ENCODE data around the gene LMBRD1. TPM values are rescaled to one million over a fixed set of nuclear protein-coding genes. Genes with fewer than 3 reads are reported as not detected.
"Not testable (repeated sequence)": the region's sequence is repeated elsewhere in the genome, so short reads cannot be mapped to it uniquely, and the experiment has no call there.

The LMBRD1 gene
- polyA plus RNA-seq, 1 donor (not counting 4 experiments of a cell fraction or from before 2014, with no cell fraction given) = 30.1 TPM

DNA sequence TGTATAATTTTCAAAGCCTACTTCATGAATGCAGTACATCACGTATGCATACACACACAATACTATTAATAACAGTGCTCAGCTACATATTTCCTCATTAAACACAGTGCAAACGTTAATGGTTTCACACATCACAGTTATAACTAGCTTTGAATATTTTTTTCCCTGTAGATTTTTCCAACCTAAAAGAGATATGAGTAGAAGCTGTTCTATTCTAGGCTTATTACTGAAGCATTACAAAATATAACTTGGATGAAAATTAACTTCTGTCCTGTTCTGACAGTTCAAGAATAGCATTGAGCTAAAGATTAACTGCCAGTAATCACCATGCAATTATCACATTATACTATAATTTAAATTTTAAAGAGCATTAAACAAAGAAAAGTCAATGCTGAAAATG is 6.2 kb downstream of the LMBRD1 start:
- no peak overlapping the region for H2AFZ ChIP-seq (ENCODE audit: control insufficient read depth, low read length)
- H3K9me1 ChIP-seq (ENCODE audit: control insufficient read depth, extremely low read depth, insufficient read depth, low read length) = no peaks in the 10 kb centered on the region
- H3K27ac ChIP-seq (ENCODE audit: control insufficient read depth, insufficient read depth, low read length) = no peak overlapping the region
- H3K9ac ChIP-seq (ENCODE audit: control insufficient read depth, extremely low read depth, insufficient read depth, low read length) = no peak overlapping the region
- dilution Hi-C loops (cut with MboI; ENCODE audit: extremely low pct_ligation_motif_present, low sequenced_read_pairs) = no loop called here
- FAIRE-seq (no peak), DNase-seq (ENCODE audit: low read depth, low spot score) (no peak)
- no peaks in the 10 kb centered on the region for H3K9me3 ChIP-seq (ENCODE audit: control insufficient read depth, low read depth, low read length)
- no peak overlapping the region for H3K4me3 ChIP-seq (ENCODE audit: control insufficient read depth in 2 of 3, extremely low read depth in 1 of 3, insufficient read depth in 2 of 3, low read depth in 1 of 3, low read length in 3 of 3)
- peaks cover 12% of the 10 kb centered on the region for H3K4me1 ChIP-seq (ENCODE audit: control insufficient read depth, extremely low read depth, insufficient read depth, low read length)
- no peak overlapping the region for H3K4me2 ChIP-seq (ENCODE audit: control insufficient read depth, extremely low read depth, insufficient read depth, low read depth, low read length)
- no peaks in the 10 kb centered on the region for H3K27me3 ChIP-seq (ENCODE audit: control insufficient read depth, extremely low read depth, insufficient read depth, low read length)
- H3K79me2 ChIP-seq (ENCODE audit: control insufficient read depth, insufficient read depth, low read length) = peaks cover 12% of the 10 kb centered on the region
- TF ChIP-seq EZH2 (IDR thresholded peaks at IDR 0.05; ENCODE audit: low read length) = no peak
- TF ChIP-seq, protein P1, sequence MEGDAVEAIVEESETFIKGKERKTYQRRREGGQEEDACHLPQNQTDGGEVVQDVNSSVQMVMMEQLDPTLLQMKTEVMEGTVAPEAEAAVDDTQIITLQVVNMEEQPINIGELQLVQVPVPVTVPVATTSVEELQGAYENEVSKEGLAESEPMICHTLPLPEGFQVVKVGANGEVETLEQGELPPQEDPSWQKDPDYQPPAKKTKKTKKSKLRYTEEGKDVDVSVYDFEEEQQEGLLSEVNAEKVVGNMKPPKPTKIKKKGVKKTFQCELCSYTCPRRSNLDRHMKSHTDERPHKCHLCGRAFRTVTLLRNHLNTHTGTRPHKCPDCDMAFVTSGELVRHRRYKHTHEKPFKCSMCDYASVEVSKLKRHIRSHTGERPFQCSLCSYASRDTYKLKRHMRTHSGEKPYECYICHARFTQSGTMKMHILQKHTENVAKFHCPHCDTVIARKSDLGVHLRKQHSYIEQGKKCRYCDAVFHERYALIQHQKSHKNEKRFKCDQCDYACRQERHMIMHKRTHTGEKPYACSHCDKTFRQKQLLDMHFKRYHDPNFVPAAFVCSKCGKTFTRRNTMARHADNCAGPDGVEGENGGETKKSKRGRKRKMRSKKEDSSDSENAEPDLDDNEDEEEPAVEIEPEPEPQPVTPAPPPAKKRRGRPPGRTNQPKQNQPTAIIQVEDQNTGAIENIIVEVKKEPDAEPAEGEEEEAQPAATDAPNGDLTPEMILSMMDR (optimal IDR thresholded peaks at IDR 0.05 in 1 of 3, IDR thresholded peaks at IDR 0.05 in 1 of 3, conservative IDR thresholded peaks at IDR 0.05 in 1 of 3; ENCODE audit: extremely low read depth in 1 of 3, insufficient read depth in 2 of 3, low read length in 3 of 3) = no peak
- H4K20me1 ChIP-seq (ENCODE audit: control insufficient read depth, extremely low read depth, insufficient read depth, low read length) = no peaks in the 10 kb centered on the region
- peaks cover 0 to 3% of the 10 kb centered on the region in 2 experiments for H3K36me3 ChIP-seq (ENCODE audit: control insufficient read depth in 2 of 2, extremely low read depth in 1 of 2, insufficient read depth in 2 of 2, low read length in 2 of 2)

DNA sequence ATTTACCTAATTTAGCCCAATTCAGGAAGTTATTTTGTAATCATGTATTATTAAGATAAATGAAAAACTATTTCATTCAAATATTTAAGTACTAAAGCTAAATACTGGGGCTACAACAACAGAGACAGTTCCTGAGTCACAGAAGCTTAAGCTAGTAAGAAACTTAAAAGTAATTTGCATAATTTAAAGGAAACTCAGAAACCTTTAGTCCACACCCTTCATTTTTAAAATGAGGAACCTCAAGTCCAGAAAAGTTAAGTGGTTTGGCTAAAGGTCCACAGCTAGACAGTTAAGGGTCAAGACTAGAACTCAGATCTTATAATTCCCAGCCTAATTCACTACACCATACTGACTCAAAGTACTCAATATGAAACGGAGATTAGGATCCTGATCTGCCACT is 7.2 kb downstream of the LMBRD1 start:
- Histone ChIP-seq H3K9me3 (ENCODE audit: control insufficient read depth, low read depth, low read length) (no peaks in the 10 kb centered on the region), H3K4me2 (ENCODE audit: control insufficient read depth, extremely low read depth, insufficient read depth, low read depth, low read length) (no peak overlapping the region), H3K9me1 (ENCODE audit: control insufficient read depth, extremely low read depth, insufficient read depth, low read length) (no peaks in the 10 kb centered on the region), H4K20me1 (ENCODE audit: control insufficient read depth, extremely low read depth, insufficient read depth, low read length) (no peaks in the 10 kb centered on the region), H3K36me3 (ENCODE audit: control insufficient read depth in 2 of 2, extremely low read depth in 1 of 2, insufficient read depth in 2 of 2, low read length in 2 of 2) (peaks cover 0 to 3% of the 10 kb centered on the region in 2 experiments), H3K27me3 (ENCODE audit: control insufficient read depth, extremely low read depth, insufficient read depth, low read length) (no peaks in the 10 kb centered on the region), H3K4me3 (ENCODE audit: control insufficient read depth in 2 of 3, extremely low read depth in 1 of 3, insufficient read depth in 2 of 3, low read depth in 1 of 3, low read length in 3 of 3) (no peak overlapping the region), H3K4me1 (ENCODE audit: control insufficient read depth, extremely low read depth, insufficient read depth, low read length) (peaks cover 12% of the 10 kb centered on the region), H3K79me2 (ENCODE audit: control insufficient read depth, insufficient read depth, low read length) (peaks cover 9% of the 10 kb centered on the region), H3K27ac (ENCODE audit: control insufficient read depth, insufficient read depth, low read length) (no peak overlapping the region), H2AFZ (ENCODE audit: control insufficient read depth, low read length) (no peak overlapping the region), H3K9ac (ENCODE audit: control insufficient read depth, extremely low read depth, insufficient read depth, low read length) (no peak overlapping the region)
- no peak for FAIRE-seq
- dilution Hi-C loops (cut with MboI; ENCODE audit: extremely low pct_ligation_motif_present, low sequenced_read_pairs) = no loop called here
- no peak for TF ChIP-seq EZH2 (IDR thresholded peaks at IDR 0.05; ENCODE audit: low read length)
- TF ChIP-seq, protein P1 (optimal IDR thresholded peaks at IDR 0.05 in 1 of 3, IDR thresholded peaks at IDR 0.05 in 1 of 3, conservative IDR thresholded peaks at IDR 0.05 in 1 of 3; ENCODE audit: extremely low read depth in 1 of 3, insufficient read depth in 2 of 3, low read length in 3 of 3) = no peak
- DNase-seq (ENCODE audit: low read depth, low spot score) = no peak

DNA sequence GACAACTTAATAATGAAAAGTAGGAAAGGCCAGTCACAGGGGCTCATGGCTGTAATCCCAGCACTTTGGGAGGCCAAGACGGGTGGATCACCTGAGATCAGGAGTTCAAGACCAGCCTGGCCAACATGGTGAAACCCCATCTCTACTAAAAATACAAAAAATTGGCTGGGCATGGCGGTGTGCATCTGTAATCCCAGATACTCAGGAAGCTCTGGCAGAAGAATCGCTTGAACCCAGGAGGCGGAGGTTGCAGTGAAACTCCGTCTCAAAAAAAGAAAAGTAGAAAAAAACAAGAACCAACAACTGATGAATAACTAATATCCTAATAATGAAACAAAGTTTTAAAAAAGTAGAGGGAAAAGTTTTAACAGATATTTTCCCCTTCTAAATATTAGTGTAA is 9.4 kb downstream of the LMBRD1 start:
- FAIRE-seq; H4K20me1 ChIP-seq (ENCODE audit: control insufficient read depth, extremely low read depth, insufficient read depth, low read length); H3K36me3 ChIP-seq (ENCODE audit: control insufficient read depth in 2 of 2, extremely low read depth in 1 of 2, insufficient read depth in 2 of 2, low read length in 2 of 2); dilution Hi-C loops (cut with MboI; ENCODE audit: extremely low pct_ligation_motif_present, low sequenced_read_pairs); H3K79me2 ChIP-seq (ENCODE audit: control insufficient read depth, insufficient read depth, low read length); H3K27me3 ChIP-seq (ENCODE audit: control insufficient read depth, extremely low read depth, insufficient read depth, low read length); H3K4me3 ChIP-seq (ENCODE audit: control insufficient read depth in 2 of 3, extremely low read depth in 1 of 3, insufficient read depth in 2 of 3, low read depth in 1 of 3, low read length in 3 of 3); DNase-seq (ENCODE audit: low read depth, low spot score); H3K9ac ChIP-seq (ENCODE audit: control insufficient read depth, extremely low read depth, insufficient read depth, low read length); H3K9me3 ChIP-seq (ENCODE audit: control insufficient read depth, low read depth, low read length); H2AFZ ChIP-seq (ENCODE audit: control insufficient read depth, low read length); H3K4me2 ChIP-seq (ENCODE audit: control insufficient read depth, extremely low read depth, insufficient read depth, low read depth, low read length); H3K27ac ChIP-seq (ENCODE audit: control insufficient read depth, insufficient read depth, low read length); H3K9me1 ChIP-seq (ENCODE audit: control insufficient read depth, extremely low read depth, insufficient read depth, low read length): not testable (repeated sequence)
- peaks cover 12% of the 10 kb centered on the region for H3K4me1 ChIP-seq (ENCODE audit: control insufficient read depth, extremely low read depth, insufficient read depth, low read length)
